IMR-90 (cell line): Measurements from ENCODE around the gene ZG16. TPM values are rescaled to one million over a fixed set of nuclear protein-coding genes. Genes with fewer than 3 reads are reported as not detected.
A peak's percentile ranks its signal among the peaks of the same experiment; 100 is the strongest.

Experiments used
- ATAC-seq: fragments of 200-7000 bp; cut with Tn5 transposase; 2 replicates; pipeline ENCODE4 v1.9.1; 2020; ENCODE audit warnings: low read depth, mild to moderate bottlenecking, moderate library complexity
- BruUV-seq: library from RNA; stranded (reverse); fragments of 400-500 nt; replicated peaks from 2 replicates; lab custom pipeline; 2021; lab: Mats Ljungman, UMichigan
- CTCF ChIA-PET: fragments of 300-600 bp; formaldehyde crosslinking; extraction: SDS; loops from one replicate; lab custom pipeline; 2021; ENCODE audit warnings: antibody characterized with exemption; lab: Yijun Ruan, JAX
- POLR2A ChIA-PET: fragments of 300-600 bp; sonication (Branson Sonifier 250); formaldehyde crosslinking; loops from one replicate; lab custom pipeline; 2022; ENCODE audit warnings: antibody characterized with exemption; ENCODE audit not compliant: unreplicated experiment; lab: Charles Lee
- DNase-seq: peaks from one replicate; pipeline ENCODE4 v3.0.0; 2013
- H2AFZ ChIP-seq: replicated peaks from 2 replicates; pipeline ENCODE3; 2013; ENCODE audit warnings: low read length, mild to moderate bottlenecking; ENCODE audit not compliant: poor library complexity
- H2AK5ac ChIP-seq: 2 replicates; pipeline ENCODE4 v1.6.1; 2013; ENCODE audit warnings: low read depth, low read length, inconsistent platforms
- H2AK9ac ChIP-seq: replicated peaks from 2 replicates; pipeline ENCODE3; 2013; ENCODE audit warnings: mild to moderate bottlenecking, low read depth, low read length, moderate library complexity; ENCODE audit not compliant: poor library complexity
- H2BK120ac ChIP-seq: 2 replicates; pipeline ENCODE4 v1.6.1; 2013; ENCODE audit warnings: low read depth, low read length, inconsistent platforms
- H2BK15ac ChIP-seq: 3 replicates; pipeline ENCODE4 v1.6.1; 2013; ENCODE audit warnings: low read depth, low read length, inconsistent platforms
- H2BK20ac ChIP-seq: 2 replicates; pipeline ENCODE4 v1.6.1; 2013; ENCODE audit warnings: low read depth, mild to moderate bottlenecking, inconsistent platforms, low read length, moderate library complexity
- H2BK5ac ChIP-seq: 2 replicates; pipeline ENCODE4 v1.6.1; 2013; ENCODE audit warnings: mild to moderate bottlenecking, low read depth, low read length, inconsistent platforms; ENCODE audit not compliant: poor library complexity, severe bottlenecking
- H3K14ac ChIP-seq: replicated peaks from 2 replicates; pipeline ENCODE4 v1.6.1; 2013; ENCODE audit warnings: low read depth, low read length, inconsistent platforms
- H3K18ac ChIP-seq: 2 replicates; pipeline ENCODE4 v1.6.1; 2013; ENCODE audit warnings: low read depth, low read length, control low read depth
- H3K23ac ChIP-seq: 2 replicates; pipeline ENCODE4 v1.6.1; 2013; ENCODE audit warnings: low read depth, low read length, inconsistent platforms
- H3K27ac ChIP-seq: 2 replicates; pipeline ENCODE4 v1.5.1; 2013; ENCODE audit warnings: mild to moderate bottlenecking, control low read depth, low read length; ENCODE audit not compliant: insufficient read depth
- H3K27me3 ChIP-seq: 2 replicates; pipeline ENCODE4 v1.6.1; 2013; ENCODE audit warnings: low read length; ENCODE audit not compliant: control insufficient read depth, insufficient read depth
- H3K36me3 ChIP-seq: 2 replicates; pipeline ENCODE4 v1.6.1; 2013; ENCODE audit warnings: low read length, mixed read lengths; ENCODE audit not compliant: control insufficient read depth, insufficient read depth
- H3K4ac ChIP-seq: 2 replicates; pipeline ENCODE4 v1.6.1; 2013; ENCODE audit warnings: low read depth, low read length, inconsistent platforms
- H3K4me1 ChIP-seq: 2 replicates; pipeline ENCODE4 v1.6.1; 2013; ENCODE audit warnings: low read length, mixed read lengths; ENCODE audit not compliant: control insufficient read depth, insufficient read depth
- H3K4me2 ChIP-seq: 2 replicates; pipeline ENCODE4 v1.6.1; 2013; ENCODE audit warnings: low read depth, mild to moderate bottlenecking, control low read depth, low read length, moderate library complexity
- H3K4me3 ChIP-seq: 2 replicates; pipeline ENCODE4 v1.5.1; 2013; ENCODE audit warnings: low read depth, mild to moderate bottlenecking, control low read depth, low read length, moderate library complexity; ENCODE audit not compliant: insufficient read depth
- H3K56ac ChIP-seq: 2 replicates; pipeline ENCODE4 v1.6.1; 2013; ENCODE audit warnings: low read length, inconsistent platforms; ENCODE audit not compliant: insufficient read depth; ENCODE audit errors: extremely low read depth
- H3K79me1 ChIP-seq, 2 experiments: 2 replicates each; pipeline ENCODE4 v1.6.1; 2013; ENCODE audit warnings: low read length in 2 of 2, inconsistent platforms in 1 of 2, low read depth in 1 of 2
- H3K9ac ChIP-seq: 2 replicates; pipeline ENCODE4 v1.6.1; 2013; ENCODE audit warnings: low read depth, low read length, control low read depth
- H3K9me1 ChIP-seq: 2 replicates; pipeline ENCODE4 v1.6.1; 2013; ENCODE audit warnings: low read length, inconsistent platforms; ENCODE audit not compliant: insufficient read depth
- H3K9me3 ChIP-seq: 2 replicates; pipeline ENCODE4 v1.6.1; 2013; ENCODE audit warnings: low read length; ENCODE audit not compliant: control insufficient read depth, insufficient read depth
- H4K20me1 ChIP-seq: 2 replicates; pipeline ENCODE4 v1.6.1; 2013; ENCODE audit warnings: low read length, inconsistent platforms; ENCODE audit not compliant: insufficient read depth
- H4K5ac ChIP-seq: 2 replicates; pipeline ENCODE4 v1.6.1; 2013; ENCODE audit warnings: mild to moderate bottlenecking, low read depth, low read length, control low read depth
- H4K8ac ChIP-seq, 2 experiments: 2 replicates each; pipeline ENCODE4 v1.6.1; 2013; ENCODE audit warnings: low read depth in 2 of 2, low read length in 2 of 2, control low read depth in 1 of 2, inconsistent platforms in 1 of 2
- H4K91ac ChIP-seq: 2 replicates; pipeline ENCODE4 v1.6.1; 2013; ENCODE audit warnings: low read depth, low read length, inconsistent platforms; ENCODE audit not compliant: insufficient read depth
- BHLHE40 ChIP-seq: fragments of 150-350 bp; IDR thresholded peaks from 2 replicates; pipeline ENCODE4 v1.6.1; 2016; ENCODE audit warnings: mild to moderate bottlenecking, low read depth, low read length
- CEBPB ChIP-seq: IDR thresholded peaks from 2 replicates; pipeline ENCODE4 v1.6.1; 2012; ENCODE audit warnings: low read depth, low read length, improper control_type of control experiment
- CHD1 ChIP-seq: IDR thresholded peaks from 2 replicates; pipeline ENCODE4 v1.6.1; 2012; ENCODE audit warnings: low read depth, low read length, improper control_type of control experiment
- CTCF ChIP-seq: conservative IDR thresholded peaks from 2 replicates; pipeline ENCODE4 v1.5.1; 2012; ENCODE audit warnings: mild to moderate bottlenecking, low read depth, low read length, improper control_type of control experiment
- FOS ChIP-seq: fragments of 150-350 bp; IDR thresholded peaks from 2 replicates; pipeline ENCODE4 v1.6.1; 2016; ENCODE audit warnings: low read depth, low read length
- MAZ ChIP-seq: IDR thresholded peaks from 2 replicates; pipeline ENCODE4 v1.6.1; 2012; ENCODE audit warnings: low read depth, mild to moderate bottlenecking, low read length, improper control_type of control experiment, moderate library complexity, borderline replicate concordance
- MXI1 ChIP-seq: IDR thresholded peaks from 2 replicates; pipeline ENCODE4 v1.6.1; 2012; ENCODE audit warnings: low read depth, mild to moderate bottlenecking, low read length, moderate library complexity, borderline replicate concordance
- NFE2L2 ChIP-seq: fragments of 150-350 bp; IDR thresholded peaks from 2 replicates; pipeline ENCODE4 v1.6.1; 2016; ENCODE audit warnings: low read depth, mild to moderate bottlenecking, low read length
- POLR2A ChIP-seq: IDR thresholded peaks from 2 replicates; pipeline ENCODE4 v1.6.1; 2012; ENCODE audit warnings: mild to moderate bottlenecking, low read depth, low read length
- RAD21 ChIP-seq: IDR thresholded peaks from 2 replicates; pipeline ENCODE4 v1.6.1; 2012; ENCODE audit warnings: low read length, improper control_type of control experiment
- RCOR1 ChIP-seq: IDR thresholded peaks from 2 replicates; pipeline ENCODE4 v1.6.1; 2012; ENCODE audit warnings: mild to moderate bottlenecking, low read length, improper control_type of control experiment; ENCODE audit not compliant: insufficient replicate concordance
- RFX5 ChIP-seq: IDR thresholded peaks from 2 replicates; pipeline ENCODE4 v1.8.0; 2012; ENCODE audit warnings: low read depth, mild to moderate bottlenecking, low read length, moderate library complexity
- SMC3 ChIP-seq: fragments of 150-350 bp; IDR thresholded peaks from 2 replicates; pipeline ENCODE4 v1.6.1; 2016; ENCODE audit warnings: low read depth, mild to moderate bottlenecking, antibody characterized with exemption, low read length, moderate library complexity
- WGBS, 2 experiments: methylation state at CpG; one replicate each; pipeline versions ENCODE4 v1.1.5 to v1.1.7; 2013; ENCODE audit warnings: missing lambda C conversion rate in 2 of 2; ENCODE audit not compliant: insufficient read length in 1 of 2; ENCODE audit errors: extremely low coverage in 2 of 2; 5-methylcytosine and 5-hydroxymethylcytosine counted together
- dilution Hi-C: fragments of 300-500 bp; cut with HindIII; formaldehyde crosslinking; loops from one replicate; pipeline ENCODE4 v1.14.3; 2018; ENCODE audit warnings: low sequenced_read_pairs; ENCODE audit not compliant: unreplicated experiment
- in situ Hi-C: fragments of 300-500 bp; cut with MboI; formaldehyde crosslinking; loops from 3 replicates; pipeline ENCODE4 v1.14.3; 2019; ENCODE audit warnings: low sequenced_read_pairs, inconsistent platforms, mixed read lengths
- intact Hi-C: fragments of 100-400 bp; cut with micrococcal nuclease; formaldehyde crosslinking; loops from 2 replicates; pipeline ENCODE4 v1.10.0; 2022
- polyA plus RNA-seq, 3 experiments: library from polyadenylated mRNA; depleted of rRNA; stranded (reverse); fragments of >200 nt; gene quantifications; 2 replicates each; pipeline ENCODE4 v1.2.3, GENCODE V29; 2012; ENCODE audit warnings: low replicate concordance in 1 of 3
- total RNA-seq: library from RNA; depleted of rRNA; stranded (reverse); fragments of >200 nt; gene quantifications from 2 replicates; pipeline ENCODE4 v1.2.3, GENCODE V29; 2012
- TF ChIP-seq, protein P1 (sequence below): fragments of 150-350 bp; IDR thresholded peaks from 2 replicates; pipeline ENCODE4 v1.6.1; 2016; ENCODE audit warnings: low read depth, mild to moderate bottlenecking, low read length, moderate library complexity, borderline replicate concordance

Gene ZG16
- total and polyA plus RNA-seq, 2 of the 4 experiments (the other 2 are of a cell fraction): not detected

- ATAC-seq (peak; percentile 96), DNase-seq (peak; percentile 98)
- H4K20me1 ChIP-seq: no peaks in the 10 kb centered on the region
- H3K4me2 ChIP-seq: peak within 1 kb of the TSS; percentile 94
- H3K9me3 ChIP-seq: no peaks in the 10 kb centered on the region
- ChIA-PET POLR2A (no interaction called here), CTCF (interaction anchor here (0.8 to 1.7 kb wide), 5 partner anchors 14 to 58 kb away, joined by 3 to 4 read pairs (median 3); no protein-coding TSS in a partner anchor)
- peak within 1 kb of the TSS; percentile 77 for H3K4me3 ChIP-seq
- BruUV-seq: no TSS peak
- peak within 1 kb of the TSS; percentile 20 for H3K18ac ChIP-seq
- H3K9me1 ChIP-seq: peaks cover 10% of the 10 kb centered on the region
- H4K8ac ChIP-seq: peak within 1 kb of the TSS; percentile 99
- peak within 1 kb of the TSS; percentile 97 for H3K14ac ChIP-seq
- H2BK120ac ChIP-seq: peak within 1 kb of the TSS; percentile 78
- peak within 1 kb of the TSS; percentile 94 for H2AK5ac ChIP-seq
- peak within 1 kb of the TSS; percentile 95 for H3K4ac ChIP-seq
- intact Hi-C loops (loop anchor here (2.0 kb wide), 1 partner anchor 90 kb away; no protein-coding TSS in a partner anchor), dilution Hi-C loops (no loop called here), in situ Hi-C loops (no loop called here)
- peaks cover 18 to 45% of the 10 kb centered on the region in 2 experiments; a peak in 3 of 4 replicates for H3K79me1 ChIP-seq
- WGBS, 2 experiments: 1% methylated on average over 18 of the region's 67 CpGs; no CpG with 5 or more reads in 1 of the 2 experiments
- H3K56ac ChIP-seq: peak within 1 kb of the TSS; percentile 79
- peak within 1 kb of the TSS; percentile 57 for H2BK20ac ChIP-seq
- peak within 1 kb of the TSS; percentile 87; the same call in 2 of the 3 replicates for H2BK15ac ChIP-seq
- H3K27me3 ChIP-seq: no peaks in the 10 kb centered on the region
- H3K4me1 ChIP-seq: peaks cover 3% of the 10 kb centered on the region
- peak within 1 kb of the TSS; percentile 95 for H4K5ac ChIP-seq
- H2AFZ ChIP-seq: peak within 1 kb of the TSS; percentile 98
- no peaks in the 10 kb centered on the region for H3K36me3 ChIP-seq
- H3K9ac ChIP-seq: peak within 1 kb of the TSS; percentile 87
- H3K27ac ChIP-seq: peak within 1 kb of the TSS; percentile 77
- H3K23ac ChIP-seq: peak within 1 kb of the TSS; percentile 85
- H2BK5ac ChIP-seq: peak within 1 kb of the TSS; percentile 74
- H4K91ac ChIP-seq: peak within 1 kb of the TSS; percentile 92
- H2AK9ac ChIP-seq: peak within 1 kb of the TSS; percentile 71
- TF ChIP-seq SMC3: peak; percentile 38; the same call in 1 of the 2 replicates
- TF ChIP-seq POLR2A: peak; percentile 52; the same call in 1 of the 2 replicates
- peak; percentile 77 for TF ChIP-seq RCOR1
- TF ChIP-seq CTCF: peak; percentile 80
- TF ChIP-seq, protein P1, sequence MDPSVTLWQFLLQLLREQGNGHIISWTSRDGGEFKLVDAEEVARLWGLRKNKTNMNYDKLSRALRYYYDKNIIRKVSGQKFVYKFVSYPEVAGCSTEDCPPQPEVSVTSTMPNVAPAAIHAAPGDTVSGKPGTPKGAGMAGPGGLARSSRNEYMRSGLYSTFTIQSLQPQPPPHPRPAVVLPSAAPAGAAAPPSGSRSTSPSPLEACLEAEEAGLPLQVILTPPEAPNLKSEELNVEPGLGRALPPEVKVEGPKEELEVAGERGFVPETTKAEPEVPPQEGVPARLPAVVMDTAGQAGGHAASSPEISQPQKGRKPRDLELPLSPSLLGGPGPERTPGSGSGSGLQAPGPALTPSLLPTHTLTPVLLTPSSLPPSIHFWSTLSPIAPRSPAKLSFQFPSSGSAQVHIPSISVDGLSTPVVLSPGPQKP: no peak
- TF ChIP-seq CEBPB: no peak
- TF ChIP-seq MAZ: peak; percentile 76; the same call in 1 of the 2 replicates
- no peak for TF ChIP-seq BHLHE40
- 0 out of 2 replicates have a peak, but pooled peaks have one; percentile 21 for TF ChIP-seq FOS
- TF ChIP-seq RFX5: peak; percentile 46; the same call in 1 of the 2 replicates
- TF ChIP-seq RAD21: peak; percentile 62
- TF ChIP-seq NFE2L2: 0 out of 2 replicates have a peak, but pooled peaks have one; percentile 2
- peak; percentile 95 for TF ChIP-seq MXI1
- 0 out of 2 replicates have a peak, but pooled peaks have one; percentile 65 for TF ChIP-seq CHD1
These were observed 12.3 kb downstream of the ZG16 start, which contains the start of gene KIF22 for GRCh38 chr16:29790183-29790948. Gene KIF22 (plus strand): TSS chr16:29790751. CDS start chr16:29790760, 9 bp downstream.
